Cardiac muscle cell (in vitro differentiated cells and primary cell): Measurements from ENCODE around the gene PLIN3. TPM values are rescaled to one million over a fixed set of nuclear protein-coding genes. Genes with fewer than 3 reads are reported as not detected.

Experiments
- DNase-seq, 2 donors: peaks; one replicate each; pipeline versions ENCODE4 v3.0.0 to v3.0.0-alpha.2; 2010 to 2017; ENCODE audit warnings: low read depth in 1 of 2, low spot score in 1 of 2
- H3K27ac ChIP-seq: fragments of 200-600 bp; sonication (generic); 2 replicates; pipeline ENCODE4 v1.5.1; 2016
- H3K27me3 ChIP-seq: fragments of 200-600 bp; sonication (generic); 2 replicates; pipeline ENCODE4 v1.6.0; 2016; ENCODE audit warnings: control low read depth
- H3K36me3 ChIP-seq: fragments of 200-600 bp; sonication (generic); 2 replicates; pipeline ENCODE4 v1.5.1; 2016; ENCODE audit warnings: control low read depth
- H3K4me1 ChIP-seq: fragments of 200-600 bp; sonication (generic); 2 replicates; pipeline ENCODE4 v1.8.1; 2017; ENCODE audit warnings: low read depth, mild to moderate bottlenecking, mixed run types
- H3K4me3 ChIP-seq: fragments of 200-600 bp; sonication (generic); 2 replicates; pipeline ENCODE4 v1.5.1; 2016; ENCODE audit warnings: mild to moderate bottlenecking
- H3K9me3 ChIP-seq: fragments of 200-600 bp; sonication (generic); 2 replicates; pipeline ENCODE4 v1.5.1; 2017; ENCODE audit warnings: low read depth, mild to moderate bottlenecking, control low read depth
- polyA plus RNA-seq: library from polyadenylated mRNA; unstranded; fragments of >200 nt; fragmentation: Nextera tagmentation; extraction: Ambion mirVana; gene quantifications from 2 replicates; pipeline ENCODE4 v1.2.1, GENCODE V29; 2016
- total RNA-seq: library from RNA; depleted of rRNA; stranded (reverse); fragments of >200 nt; gene quantifications from 2 replicates; pipeline ENCODE4 v1.2.3, GENCODE V29; 2016
- TF ChIP-seq, protein P1 (sequence below): IDR thresholded peaks from 2 replicates; pipeline ENCODE4 v1.5.1; 2012; ENCODE audit warnings: low read depth, mild to moderate bottlenecking, low read length

The PLIN3 gene
- total and polyA plus RNA-seq, 2 experiments from 2014 or later = 108 to 114 TPM

GRCh38 chr19:4879041-4879440 lies 11.6 kb upstream of the PLIN3 start:
- no peaks in the 10 kb centered on the region for H3K36me3 ChIP-seq
- no peak overlapping the region for H3K4me3 ChIP-seq
- no peak overlapping the region for H3K27ac ChIP-seq
- no peaks in the 10 kb centered on the region for H3K9me3 ChIP-seq
- no peak for DNase-seq
- TF ChIP-seq, protein P1, sequence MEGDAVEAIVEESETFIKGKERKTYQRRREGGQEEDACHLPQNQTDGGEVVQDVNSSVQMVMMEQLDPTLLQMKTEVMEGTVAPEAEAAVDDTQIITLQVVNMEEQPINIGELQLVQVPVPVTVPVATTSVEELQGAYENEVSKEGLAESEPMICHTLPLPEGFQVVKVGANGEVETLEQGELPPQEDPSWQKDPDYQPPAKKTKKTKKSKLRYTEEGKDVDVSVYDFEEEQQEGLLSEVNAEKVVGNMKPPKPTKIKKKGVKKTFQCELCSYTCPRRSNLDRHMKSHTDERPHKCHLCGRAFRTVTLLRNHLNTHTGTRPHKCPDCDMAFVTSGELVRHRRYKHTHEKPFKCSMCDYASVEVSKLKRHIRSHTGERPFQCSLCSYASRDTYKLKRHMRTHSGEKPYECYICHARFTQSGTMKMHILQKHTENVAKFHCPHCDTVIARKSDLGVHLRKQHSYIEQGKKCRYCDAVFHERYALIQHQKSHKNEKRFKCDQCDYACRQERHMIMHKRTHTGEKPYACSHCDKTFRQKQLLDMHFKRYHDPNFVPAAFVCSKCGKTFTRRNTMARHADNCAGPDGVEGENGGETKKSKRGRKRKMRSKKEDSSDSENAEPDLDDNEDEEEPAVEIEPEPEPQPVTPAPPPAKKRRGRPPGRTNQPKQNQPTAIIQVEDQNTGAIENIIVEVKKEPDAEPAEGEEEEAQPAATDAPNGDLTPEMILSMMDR = no peak
- H3K4me1 ChIP-seq = no peaks in the 10 kb centered on the region
- no peaks in the 10 kb centered on the region for H3K27me3 ChIP-seq

- TF ChIP-seq, protein P1 = no peak
- Histone ChIP-seq H3K27me3 (no peaks in the 10 kb centered on the region), H3K4me1 (no peaks in the 10 kb centered on the region), H3K4me3 (no peak overlapping the region), H3K36me3 (no peaks in the 10 kb centered on the region), H3K27ac (no peak overlapping the region), H3K9me3 (no peaks in the 10 kb centered on the region)
- no peak for DNase-seq
Observed at GRCh38 chr19:4878491-4878968, 11.1 kb upstream of the PLIN3 start.

DNA sequence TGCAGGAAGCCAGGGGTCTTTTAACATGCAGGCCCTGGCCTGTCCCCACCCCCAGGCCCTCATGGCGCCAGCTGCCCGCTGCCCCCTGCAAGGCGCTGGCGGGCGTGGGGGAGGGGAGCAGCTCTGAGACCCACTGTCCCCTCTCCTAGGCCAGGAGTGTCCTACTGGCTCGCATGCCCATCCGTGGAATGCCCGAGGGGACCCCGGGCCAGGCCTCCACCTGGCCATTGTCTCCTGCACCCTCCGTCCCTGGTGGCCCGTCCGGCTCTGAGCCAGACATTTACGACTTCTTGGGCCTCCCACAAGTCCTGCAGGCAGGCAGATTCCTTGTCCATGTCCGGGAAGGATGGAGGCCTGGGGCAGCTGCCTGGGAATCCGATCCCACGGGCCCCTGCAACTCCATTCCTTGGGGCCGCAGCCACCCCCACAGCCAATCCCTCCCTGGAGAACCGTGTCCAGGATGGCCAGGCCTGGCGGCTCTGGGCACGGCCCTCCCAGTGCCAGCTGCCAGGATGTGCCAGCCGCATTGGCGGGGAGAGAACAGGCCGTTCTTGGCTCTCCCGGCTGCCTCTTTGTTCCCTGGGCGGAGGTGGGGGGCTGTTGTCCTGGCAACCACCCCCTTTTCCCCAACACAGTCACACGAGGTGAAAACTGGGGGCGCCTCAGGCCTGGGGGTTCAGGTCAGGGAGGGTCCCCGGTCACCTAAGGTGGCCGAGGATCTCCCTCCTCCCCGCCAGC lies 10.5 kb upstream of the PLIN3 start:
- Histone ChIP-seq H3K4me1 (no peaks in the 10 kb centered on the region), H3K27ac (no peak overlapping the region), H3K9me3 (no peaks in the 10 kb centered on the region), H3K36me3 (no peaks in the 10 kb centered on the region), H3K4me3 (no peak overlapping the region), H3K27me3 (no peaks in the 10 kb centered on the region)
- TF ChIP-seq, protein P1 = no peak
- no peak for DNase-seq

GRCh38 chr19:4873930-4874329 lies 6.5 kb upstream of the PLIN3 start:
- Histone ChIP-seq H3K27ac (no peak overlapping the region), H3K27me3 (no peaks in the 10 kb centered on the region), H3K36me3 (no peaks in the 10 kb centered on the region), H3K4me1 (no peaks in the 10 kb centered on the region), H3K9me3 (no peaks in the 10 kb centered on the region), H3K4me3 (no peak overlapping the region)
- no peak for DNase-seq
- TF ChIP-seq, protein P1 = no peak

DNA sequence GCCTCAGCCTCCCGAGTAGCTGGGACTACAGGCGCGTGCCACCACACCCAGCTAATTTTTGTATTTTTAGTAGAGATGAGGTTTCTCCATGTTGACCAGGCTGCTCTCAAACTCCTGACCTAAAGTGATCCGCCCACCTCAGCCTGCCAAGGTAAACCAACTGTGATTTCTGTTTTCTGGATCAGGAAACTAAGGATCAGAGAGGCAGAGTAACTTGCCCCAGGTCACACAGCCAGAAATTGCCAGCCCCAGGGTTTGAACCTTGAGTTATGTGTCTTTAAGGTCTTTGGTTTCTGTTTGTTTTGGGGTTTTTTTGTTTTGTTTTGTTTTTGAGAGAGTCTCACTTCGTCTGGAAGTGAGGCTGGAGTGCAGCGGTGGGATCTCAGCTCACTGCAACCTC lies 4.2 kb upstream of the PLIN3 start:
- H3K27ac ChIP-seq = no peak overlapping the region
- no peak for DNase-seq
- H3K4me1 ChIP-seq = no peaks in the 10 kb centered on the region
- H3K36me3 ChIP-seq = no peaks in the 10 kb centered on the region
- no peaks in the 10 kb centered on the region for H3K27me3 ChIP-seq
- TF ChIP-seq, protein P1 = no peak
- no peak overlapping the region for H3K4me3 ChIP-seq
- H3K9me3 ChIP-seq = no peaks in the 10 kb centered on the region
